GM19397 (cell line): ENCODE measurements around the gene CCDC73.
"Not testable (repeated sequence)": the region's sequence is repeated elsewhere in the genome, so short reads cannot be mapped to it uniquely, and the experiment has no call there.

ENCODE experiments used
- ATAC-seq: cut with Tn5 transposase; IDR thresholded peaks from one replicate; pipeline ENCODE4 v1.9.1; 2021; ENCODE audit warnings: mild to moderate bottlenecking, moderate library complexity; ENCODE audit not compliant: unreplicated experiment

The CCDC73 gene

DNA sequence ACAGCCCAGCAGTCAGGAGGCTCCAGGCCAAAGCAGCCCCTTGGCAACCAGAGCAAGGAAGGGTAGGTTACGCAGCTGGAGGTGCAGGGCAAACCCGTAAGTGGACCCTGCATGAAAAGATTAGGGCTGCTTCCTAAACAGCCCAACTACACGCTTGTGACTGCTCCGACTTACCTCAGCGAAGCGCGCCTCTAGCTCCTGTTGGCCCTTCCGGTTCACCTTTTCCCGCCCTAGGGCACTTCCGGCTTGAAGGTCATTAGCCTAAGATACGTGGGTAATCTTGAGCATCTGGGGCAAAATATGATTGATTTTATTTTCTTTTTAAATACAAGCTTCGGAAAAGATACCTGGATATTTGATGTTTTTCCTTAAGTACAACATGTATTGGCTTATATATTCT lies at the start of gene CCDC73:
Gene CCDC73 (minus strand): TSS at position 224 of the 400 bp plus-strand sequence. CDS start 34,419 bp downstream, outside the sequence.
- no peak for ATAC-seq

DNA sequence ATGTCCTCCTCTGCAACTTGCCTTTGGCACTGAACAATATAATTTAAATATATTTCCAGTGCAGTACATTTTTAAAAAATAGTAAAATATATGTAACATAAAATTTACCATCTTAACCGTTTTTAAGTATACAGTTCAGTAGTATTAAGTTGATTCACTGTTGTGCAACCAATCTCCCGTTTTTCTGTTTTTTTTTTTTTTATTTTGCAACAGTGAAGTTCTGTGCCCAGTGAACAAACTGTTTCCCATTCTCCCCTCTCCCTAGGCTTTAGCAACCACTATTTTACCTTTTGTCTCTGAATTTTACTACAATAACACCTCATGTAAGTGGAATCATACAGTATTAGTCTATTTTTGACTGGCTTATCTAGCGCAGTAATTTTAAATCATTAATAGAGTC lies 49.1 kb upstream of the CCDC73 start:
- ATAC-seq = no peak

DNA sequence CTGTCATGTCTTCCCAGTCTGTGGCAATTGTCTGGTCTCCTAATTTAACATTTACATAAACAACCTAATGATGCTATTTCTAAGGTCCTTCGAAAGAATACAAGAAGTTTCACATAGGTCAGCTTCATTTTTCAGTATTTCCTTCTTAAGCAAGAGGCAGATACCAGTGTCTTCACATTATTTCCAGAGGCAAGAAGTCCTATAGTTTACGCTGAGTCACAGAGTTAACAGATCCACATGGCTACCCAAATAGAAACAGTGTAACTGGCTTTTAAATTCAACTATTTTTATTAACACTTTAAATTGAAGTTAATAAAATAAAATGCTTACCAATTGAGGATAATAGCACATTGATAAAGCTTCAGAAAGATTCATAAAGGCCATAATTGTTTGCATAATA lies 46.1 kb upstream of the CCDC73 start:
- ATAC-seq = no peak

DNA sequence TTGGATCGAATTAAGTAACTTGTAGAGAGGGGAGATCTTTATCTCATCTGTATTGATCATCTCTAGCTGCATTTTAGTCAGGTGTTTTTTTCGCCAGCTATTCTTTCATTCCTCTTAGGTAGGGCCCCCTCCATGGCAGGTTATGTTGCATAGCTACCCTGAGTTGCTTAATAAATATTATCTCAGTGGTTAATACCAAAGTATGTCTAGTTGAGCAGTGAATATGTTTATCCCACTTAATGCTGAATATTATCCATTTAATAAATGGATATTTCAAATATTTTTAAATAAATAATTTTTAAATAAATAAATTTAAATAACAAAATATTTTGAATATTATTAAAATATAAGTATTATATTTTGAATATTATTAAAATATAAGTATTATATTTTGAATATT lies 44.8 kb upstream of the CCDC73 start:
- no peak for ATAC-seq

DNA sequence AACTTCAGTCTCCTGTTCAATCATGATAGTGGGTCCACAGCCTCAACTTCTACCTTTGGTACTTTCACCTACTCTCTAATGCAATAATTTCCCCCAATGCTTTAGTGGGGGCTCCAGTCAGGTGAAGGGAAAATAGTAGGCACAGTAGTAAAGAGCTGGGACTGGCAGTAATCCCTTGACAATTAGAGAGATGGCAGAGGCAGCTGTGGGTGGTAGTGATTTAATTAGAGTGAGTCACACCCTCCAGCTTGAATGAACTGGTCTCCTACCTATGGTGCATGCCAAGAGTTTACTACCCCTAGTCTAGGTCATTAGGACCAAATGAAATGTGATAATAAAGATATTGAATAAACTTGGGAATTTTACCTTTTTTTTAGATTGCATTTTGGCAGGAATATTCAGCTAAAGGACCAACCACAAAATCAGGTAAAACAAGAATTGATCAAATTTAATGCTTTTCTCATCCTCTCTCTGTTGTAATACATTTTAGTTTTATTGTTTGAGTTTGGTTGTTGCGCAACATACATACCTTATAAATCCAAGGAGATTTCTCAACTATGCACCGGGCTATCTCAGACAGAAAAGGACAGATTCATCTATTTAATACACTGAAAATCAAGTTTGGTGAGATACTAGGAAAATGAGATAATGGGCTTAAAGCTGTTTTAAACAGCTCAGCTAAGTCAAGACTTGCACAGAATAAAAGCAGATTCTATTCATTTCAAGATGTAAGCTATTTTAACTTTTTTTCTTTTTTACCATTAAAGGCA lies 44.2 kb upstream of the CCDC73 start:
- no peak for ATAC-seq

DNA sequence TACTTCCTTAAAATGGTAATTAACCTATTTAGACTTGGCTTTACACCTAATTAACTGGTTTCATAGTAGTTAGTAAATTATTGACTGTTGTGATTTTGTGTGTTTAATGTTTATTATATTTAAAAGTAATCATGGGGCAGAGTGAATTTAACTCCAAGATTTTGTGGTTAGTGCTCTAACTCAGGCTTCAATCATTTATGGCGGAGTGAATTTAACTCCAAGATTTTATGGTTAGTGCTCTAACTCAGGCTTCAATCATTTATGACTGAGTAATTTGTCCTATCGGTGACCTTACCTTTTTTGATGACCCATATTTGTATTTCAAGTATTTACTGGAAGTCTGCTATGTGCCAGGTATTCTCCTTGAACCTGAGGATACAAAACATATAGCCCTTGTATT lies 42.5 kb upstream of the CCDC73 start:
- ATAC-seq = no peak

DNA sequence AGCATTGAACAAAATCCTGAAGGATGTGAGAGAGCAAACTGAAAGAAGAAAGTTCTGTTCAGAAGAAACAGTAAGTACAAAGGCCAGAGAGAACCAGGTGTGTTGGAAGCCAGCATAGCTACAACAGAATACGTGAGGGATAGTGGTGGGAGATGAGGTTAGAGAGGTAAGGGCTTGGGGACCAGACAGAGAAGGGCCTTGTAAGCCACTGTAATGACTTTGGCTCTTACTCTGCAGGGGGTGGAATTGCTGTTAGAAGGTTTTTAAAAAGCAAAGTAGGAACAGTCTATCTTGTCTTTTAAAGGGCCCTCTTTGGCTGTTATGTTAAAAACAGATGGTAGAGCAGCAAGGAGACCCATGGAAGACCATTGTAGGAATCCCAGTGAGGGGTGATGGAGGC lies 39.5 kb upstream of the CCDC73 start:
- no peak for ATAC-seq

DNA sequence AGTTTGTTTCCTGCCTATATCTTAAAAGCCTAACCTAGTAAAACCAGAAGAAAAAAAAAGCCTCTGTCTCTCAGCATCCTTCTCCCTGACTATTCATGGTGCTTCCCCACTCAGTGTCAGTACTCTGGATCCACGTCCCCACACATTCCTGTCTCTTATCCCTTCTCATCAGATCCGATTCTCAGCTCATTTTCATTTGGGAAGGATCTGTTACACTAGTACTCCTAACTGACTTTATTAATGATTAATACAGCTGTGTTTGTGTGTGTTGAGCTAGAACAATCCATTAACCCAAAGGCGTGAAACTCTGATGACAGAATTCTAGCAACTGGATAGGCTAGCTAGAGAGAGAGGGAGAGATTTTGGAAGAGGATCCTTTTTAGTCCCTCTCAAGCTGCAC lies 36.8 kb upstream of the CCDC73 start:
- no peak for ATAC-seq

DNA sequence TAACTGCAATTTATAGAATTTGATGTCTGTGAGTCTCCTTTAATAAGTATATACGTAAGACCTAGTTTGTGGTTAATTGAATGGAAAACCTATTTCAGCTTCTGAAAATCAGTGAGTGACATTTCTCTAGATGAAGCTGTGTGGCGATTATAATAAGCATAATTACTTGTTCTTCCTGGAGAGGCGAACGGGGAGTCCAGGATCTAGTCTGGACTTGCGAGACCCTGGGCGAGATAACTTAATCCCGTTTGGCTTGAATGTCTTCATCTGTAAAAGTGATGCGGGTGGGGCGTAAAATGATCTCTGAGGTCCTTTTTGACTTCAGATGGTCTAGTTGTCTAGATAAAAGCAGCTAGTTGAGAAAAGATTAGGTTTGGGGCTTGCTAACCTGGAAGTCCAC lies 36.3 kb upstream of the CCDC73 start:
- ATAC-seq = no peak

DNA sequence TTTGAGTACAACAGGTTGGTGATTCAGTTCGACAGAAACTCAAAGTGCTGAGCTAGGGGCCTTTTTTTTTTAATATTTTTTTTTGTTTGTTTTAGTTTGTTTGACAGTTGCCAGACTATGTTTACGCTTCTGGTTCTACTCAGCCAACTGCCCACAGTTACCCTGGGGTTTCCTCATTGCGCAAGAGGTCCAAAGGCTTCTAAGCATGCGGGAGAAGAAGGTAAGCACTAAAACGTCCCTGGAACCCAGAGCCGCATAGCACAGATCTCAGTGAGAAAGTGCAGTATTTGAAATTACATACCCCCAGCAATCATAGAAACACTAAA lies 35.9 kb upstream of the CCDC73 start:
- ATAC-seq = peak; percentile 10

DNA sequence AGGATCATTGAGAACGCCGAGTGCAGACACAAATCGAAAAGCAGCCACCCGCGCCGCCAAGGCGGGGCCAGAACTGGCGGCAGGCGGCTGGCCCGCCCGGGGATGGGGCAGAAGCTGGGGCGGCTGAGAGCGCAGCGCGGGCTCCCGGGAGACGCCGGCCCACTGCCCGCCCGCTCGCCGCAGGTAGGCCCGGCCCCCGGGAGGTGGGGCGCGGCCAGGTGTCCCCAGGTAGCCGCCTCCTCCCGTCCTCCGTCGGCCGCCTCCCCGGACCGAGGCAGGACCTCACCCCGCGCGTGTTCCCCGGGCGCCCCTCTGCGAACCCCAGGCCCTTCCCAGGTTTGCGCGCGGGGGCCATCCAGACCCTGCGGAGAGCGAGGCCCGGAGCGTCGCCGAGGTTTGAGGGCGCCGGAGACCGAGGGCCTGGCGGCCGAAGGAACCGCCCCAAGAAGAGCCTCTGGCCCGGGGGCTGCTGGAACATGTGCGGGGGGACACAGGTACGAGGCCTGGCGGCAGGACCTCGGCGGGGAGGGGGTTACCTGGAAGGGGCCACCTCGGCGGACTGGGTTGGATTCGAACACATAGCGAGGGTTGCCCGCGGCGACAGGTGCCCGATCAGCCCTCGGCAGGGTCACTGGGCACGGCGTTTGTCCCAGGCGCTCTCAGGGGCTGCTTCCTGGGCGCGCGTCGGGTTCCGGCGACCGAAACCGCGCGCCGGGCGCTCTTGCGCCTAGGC lies 35.4 kb upstream of the CCDC73 start, which contains the start of gene PRRG4:
Gene PRRG4 (plus strand): TSS at position 248 of the 733 bp plus-strand sequence. CDS start 603 bp downstream, outside the sequence.
- peak; percentile 83 for ATAC-seq

DNA sequence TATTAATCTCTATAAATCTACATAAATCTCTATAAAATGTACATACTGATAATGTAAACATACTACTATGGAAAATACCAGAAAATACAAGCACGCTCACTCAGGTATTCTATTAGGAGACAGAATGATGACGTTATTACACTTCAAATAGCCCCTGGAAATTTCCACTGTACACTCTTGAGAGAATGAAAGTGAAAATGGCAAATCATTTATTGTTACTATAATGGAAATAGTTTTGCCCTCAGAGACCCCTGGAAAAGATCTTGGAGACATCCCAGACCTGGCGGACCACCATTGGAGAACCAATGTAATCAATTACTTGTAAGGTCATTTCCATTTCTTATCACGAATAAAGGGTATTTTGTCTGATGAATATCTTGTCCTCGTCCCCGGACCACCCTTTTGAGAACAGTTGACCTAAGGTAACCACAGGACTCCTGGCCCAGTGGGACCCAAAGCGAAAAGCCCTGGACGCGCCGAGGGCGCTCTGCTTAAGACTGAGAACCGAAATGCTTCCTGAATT lies 34.8 kb upstream of the CCDC73 start:
- peak; percentile 31 for ATAC-seq

DNA sequence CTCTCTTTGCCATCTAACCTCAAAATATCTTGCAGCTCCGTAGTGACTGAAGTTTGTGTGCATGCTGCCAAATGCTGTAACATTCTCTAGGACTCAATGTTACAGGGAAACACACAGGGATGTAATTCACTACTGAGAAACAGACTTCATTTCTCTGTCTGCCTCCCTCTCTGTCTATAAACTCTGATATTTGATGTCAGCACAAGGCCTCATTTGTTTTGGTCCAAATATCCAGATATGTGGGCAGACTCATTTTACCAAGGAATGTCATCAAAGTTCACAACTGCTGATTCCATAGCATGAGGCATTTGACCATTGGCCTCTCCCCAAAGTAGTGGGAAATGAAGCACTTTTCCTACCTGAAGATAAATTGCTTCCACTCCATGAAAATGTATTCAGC lies 32.8 kb upstream of the CCDC73 start:
- no peak for ATAC-seq

DNA sequence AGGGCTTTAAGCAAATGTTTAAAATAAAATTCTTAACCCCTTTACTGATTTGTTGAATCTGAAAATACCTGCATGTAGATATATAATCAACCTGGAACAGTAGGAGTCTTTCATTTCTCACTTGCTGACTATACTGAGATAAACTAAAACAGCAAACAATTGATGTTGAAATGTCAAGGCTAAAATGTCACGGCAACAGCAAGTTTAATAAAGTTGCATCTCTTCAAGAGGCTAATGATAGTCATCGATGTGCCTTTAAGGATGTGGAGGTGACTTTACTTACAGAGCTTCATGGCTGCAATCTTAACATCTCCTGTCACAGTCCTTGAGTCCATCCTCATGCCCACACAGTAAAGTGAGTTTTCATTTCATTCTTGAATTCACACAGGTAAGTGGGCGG lies 31.7 kb upstream of the CCDC73 start:
- ATAC-seq = no peak

DNA sequence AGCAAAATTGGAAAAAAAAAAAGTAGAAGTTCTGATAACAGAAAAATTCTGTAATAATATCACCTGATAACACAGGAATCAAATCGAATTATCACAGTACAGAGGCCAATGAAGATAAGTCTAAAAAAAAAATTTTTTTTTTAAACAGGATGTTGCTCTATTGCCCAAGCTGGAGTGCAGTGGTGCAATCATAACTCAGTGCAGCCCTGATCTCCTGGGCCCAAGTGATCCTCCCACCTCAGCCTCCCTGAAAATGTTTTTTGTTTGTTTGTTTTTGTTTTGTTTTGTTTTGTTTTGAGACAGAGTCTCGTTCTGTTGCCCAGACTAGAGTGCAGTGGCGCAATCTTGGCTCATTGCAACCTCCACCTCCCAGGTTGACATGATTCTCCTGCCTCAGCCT lies 29.2 kb upstream of the CCDC73 start:
- ATAC-seq = not testable (repeated sequence)

DNA sequence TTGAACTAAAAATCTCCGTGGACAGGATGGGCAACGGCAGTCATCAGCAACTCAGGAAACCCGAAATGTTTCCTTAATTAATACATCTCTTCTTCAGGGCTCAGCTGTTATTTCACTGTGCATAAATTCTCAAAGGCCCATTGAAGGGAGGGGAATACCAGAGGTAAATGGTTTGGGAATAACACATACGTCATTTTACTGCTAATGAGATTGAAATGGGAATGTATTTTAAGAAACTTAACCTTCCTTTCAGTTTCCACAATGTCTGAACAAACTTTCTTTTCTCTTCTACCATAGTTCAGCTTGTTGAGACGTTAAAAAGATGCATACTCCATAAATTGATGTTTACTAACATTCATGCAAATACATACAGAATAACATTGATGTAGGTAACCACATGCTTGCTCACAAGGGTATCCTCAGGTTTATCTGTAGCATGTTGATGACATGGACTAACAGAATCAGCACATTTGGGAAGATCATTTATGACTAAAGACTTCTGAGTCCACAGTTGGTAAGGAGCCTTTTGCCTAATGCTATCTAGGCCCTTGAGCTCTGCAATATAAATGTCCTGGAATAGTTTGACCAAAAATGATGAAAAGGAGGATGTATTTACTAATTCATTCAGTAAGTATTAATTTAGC lies 27.6 kb upstream of the CCDC73 start:
- peak; percentile 52 for ATAC-seq

DNA sequence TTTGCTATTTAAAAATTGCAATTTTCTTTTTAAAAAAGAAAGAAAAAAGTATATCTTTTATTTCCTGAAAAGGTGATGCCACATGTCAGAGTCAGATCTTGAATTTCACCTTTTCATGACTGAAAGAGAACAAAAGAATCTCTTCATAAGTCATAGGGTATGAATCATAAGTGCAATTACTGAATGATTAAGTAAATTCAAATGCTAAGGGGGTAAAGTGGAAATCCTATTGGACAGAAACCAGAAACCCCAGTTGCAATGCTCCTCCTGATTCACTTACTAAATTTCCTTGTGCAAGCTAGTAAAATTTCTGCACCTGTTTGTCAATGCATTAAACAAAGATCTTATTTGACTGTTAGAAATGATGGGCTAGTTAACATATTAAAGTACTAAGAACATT lies 27.1 kb upstream of the CCDC73 start:
- ATAC-seq = peak; percentile 22

DNA sequence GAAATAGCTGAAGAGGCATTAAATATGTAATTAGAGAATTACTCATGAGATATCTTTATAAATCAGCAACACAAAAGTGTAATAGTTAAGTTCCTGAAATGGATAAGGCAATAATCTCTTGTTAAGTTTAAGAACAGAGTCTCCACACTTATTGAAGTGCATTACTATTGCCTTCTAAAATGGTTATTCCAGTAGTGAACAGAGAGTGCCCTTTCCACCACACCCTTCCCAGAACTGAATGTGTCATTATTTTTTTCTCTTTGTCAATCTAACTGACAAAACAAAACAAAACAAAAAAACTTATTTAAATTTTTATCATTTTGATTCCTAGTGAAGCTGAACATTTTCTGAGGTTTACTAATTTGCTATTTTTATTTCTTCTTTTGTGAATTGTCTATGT lies 26.0 kb upstream of the CCDC73 start:
- ATAC-seq = no peak

DNA sequence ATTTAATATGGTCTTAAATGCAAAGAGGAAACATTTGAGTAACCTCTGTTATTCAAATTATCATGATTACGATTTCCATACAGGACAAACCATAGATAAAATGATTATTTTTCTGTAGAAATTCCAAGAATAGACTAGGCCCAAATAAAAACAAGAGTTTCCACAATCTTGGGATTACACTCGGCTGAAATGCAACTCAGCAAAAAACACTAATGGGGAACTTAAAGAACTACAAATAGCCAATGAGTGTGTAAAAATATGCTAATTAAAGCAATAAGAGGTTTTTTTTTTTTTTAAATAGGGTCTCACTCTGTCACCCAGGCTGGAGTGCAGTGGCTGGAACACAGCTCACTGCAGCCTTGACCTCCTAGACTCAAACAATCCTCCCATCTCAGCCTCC lies 24.7 kb upstream of the CCDC73 start:
- no peak for ATAC-seq

DNA sequence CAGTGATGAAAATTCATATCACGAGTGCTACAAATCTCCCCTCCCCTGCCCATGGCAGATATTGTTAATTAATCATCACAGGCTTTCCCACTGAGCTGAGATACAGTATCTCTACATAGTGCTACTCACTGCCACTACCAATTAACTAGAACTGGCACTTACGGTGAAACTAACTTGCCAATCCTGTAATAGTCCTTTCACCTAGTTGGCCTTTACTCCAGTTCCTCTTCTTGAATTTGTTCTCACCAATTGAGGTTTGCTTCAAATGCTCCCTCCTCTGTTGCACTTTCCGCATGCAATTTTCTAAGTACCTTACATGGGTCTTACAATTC lies 23.4 kb upstream of the CCDC73 start:
- no peak for ATAC-seq

DNA sequence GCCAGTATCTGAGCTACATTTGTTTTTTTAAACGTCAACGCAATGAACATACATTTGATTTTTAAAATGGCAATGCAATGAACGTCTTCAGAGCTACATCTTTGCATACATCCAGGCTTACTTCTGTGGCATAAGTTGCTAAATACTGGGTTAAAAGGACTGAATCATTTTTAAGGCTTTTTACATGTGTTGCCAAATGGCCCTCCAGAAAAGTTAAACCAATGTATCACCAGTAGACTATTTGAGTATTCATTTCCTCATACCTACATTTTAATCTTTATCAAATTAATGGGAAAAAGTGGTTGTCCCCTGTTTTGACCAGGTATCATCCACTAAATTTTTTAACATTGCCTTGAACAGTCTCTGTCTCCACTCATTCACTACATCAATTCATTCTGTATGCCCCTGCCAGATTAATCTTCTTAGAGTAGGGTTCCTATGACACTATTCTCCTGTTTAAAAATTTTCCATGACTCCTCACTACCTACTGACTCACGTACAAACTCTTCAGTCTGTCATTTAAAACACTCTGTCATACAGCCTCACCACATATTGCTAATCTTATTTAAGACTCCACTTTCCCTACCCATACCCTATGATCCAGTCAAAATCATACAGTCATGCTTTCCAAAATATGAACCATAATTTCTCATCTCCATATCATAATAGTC lies 22.9 kb upstream of the CCDC73 start:
- no peak for ATAC-seq
